ENCODE data around the gene EFCC1.

EFCC1 gene

GRCh38 chr3:129009266-129009665 lies 8.2 kb downstream of the EFCC1 start:
- Histone ChIP-seq H3K9ac (ENCODE audit: low read length) (no peak overlapping the region), H3K79me2 (ENCODE audit: insufficient read depth, low read length) (no peaks in the 10 kb centered on the region), H3F3A (ENCODE audit: insufficient read depth) (no peaks in the 10 kb centered on the region), H3K4me2 (ENCODE audit: low read depth, low read length, poor library complexity, severe bottlenecking) (no peak overlapping the region), H3K27ac (ENCODE audit: low read depth, low read length) (no peak overlapping the region), H3K9me3 (ENCODE audit: insufficient read depth, low read length) (no peaks in the 10 kb centered on the region), H3K27me3 (ENCODE audit: low read length) (no peaks in the 10 kb centered on the region), H3K4me3 (ENCODE audit: insufficient read depth, low read length, poor library complexity, severe bottlenecking) (no peak overlapping the region), H3K9me2 (replicated peaks; ENCODE audit: insufficient read depth, low read length) (no peaks in the 10 kb centered on the region), H3K36me3 (ENCODE audit: low read length) (no peaks in the 10 kb centered on the region), H2AFZ (ENCODE audit: low read depth, low read length, severe bottlenecking) (no peak overlapping the region), H4K20me1 (ENCODE audit: low read depth, low read length) (no peaks in the 10 kb centered on the region)
- no peak for TF ChIP-seq EZH2phosphoT487 (conservative IDR thresholded peaks at IDR 0.05; ENCODE audit: low read length)
- no peak for TF ChIP-seq CTCF (IDR thresholded peaks at IDR 0.05; ENCODE audit: insufficient read depth, low read length, poor library complexity, severe bottlenecking)

- no peak overlapping the region for H2AFZ ChIP-seq (ENCODE audit: low read depth, low read length, severe bottlenecking)
- no peaks in the 10 kb centered on the region for H3K36me3 ChIP-seq (ENCODE audit: low read length)
- no peaks in the 10 kb centered on the region for H3F3A ChIP-seq (ENCODE audit: insufficient read depth)
- no peak overlapping the region for H3K27ac ChIP-seq (ENCODE audit: low read depth, low read length)
- no peaks in the 10 kb centered on the region for H3K27me3 ChIP-seq (ENCODE audit: low read length)
- no peak overlapping the region for H3K4me2 ChIP-seq (ENCODE audit: low read depth, low read length, poor library complexity, severe bottlenecking)
- TF ChIP-seq EZH2phosphoT487 (conservative IDR thresholded peaks at IDR 0.05; ENCODE audit: low read length) (no peak), CTCF (IDR thresholded peaks at IDR 0.05; ENCODE audit: insufficient read depth, low read length, poor library complexity, severe bottlenecking) (no peak)
- no peaks in the 10 kb centered on the region for H3K9me2 ChIP-seq (replicated peaks; ENCODE audit: insufficient read depth, low read length)
- no peak overlapping the region for H3K9ac ChIP-seq (ENCODE audit: low read length)
- H3K4me3 ChIP-seq (ENCODE audit: insufficient read depth, low read length, poor library complexity, severe bottlenecking), result no peak overlapping the region
- no peaks in the 10 kb centered on the region for H4K20me1 ChIP-seq (ENCODE audit: low read depth, low read length)
- no peaks in the 10 kb centered on the region for H3K9me3 ChIP-seq (ENCODE audit: insufficient read depth, low read length)
- no peaks in the 10 kb centered on the region for H3K79me2 ChIP-seq (ENCODE audit: insufficient read depth, low read length)
Measured at GRCh38 chr3:129010310-129010956, 9.3 kb downstream of the EFCC1 start.

- no peaks in the 10 kb centered on the region for H4K20me1 ChIP-seq (ENCODE audit: low read depth, low read length)
- no peak overlapping the region for H3K9ac ChIP-seq (ENCODE audit: low read length)
- H3K27ac ChIP-seq (ENCODE audit: low read depth, low read length), result no peak overlapping the region
- H2AFZ ChIP-seq (ENCODE audit: low read depth, low read length, severe bottlenecking), result no peak overlapping the region
- H3K79me2 ChIP-seq (ENCODE audit: insufficient read depth, low read length), result no peaks in the 10 kb centered on the region
- H3K27me3 ChIP-seq (ENCODE audit: low read length), result no peaks in the 10 kb centered on the region
- H3K9me2 ChIP-seq (replicated peaks; ENCODE audit: insufficient read depth, low read length), result no peaks in the 10 kb centered on the region
- H3K4me3 ChIP-seq (ENCODE audit: insufficient read depth, low read length, poor library complexity, severe bottlenecking), result no peak overlapping the region
- TF ChIP-seq EZH2phosphoT487 (conservative IDR thresholded peaks at IDR 0.05; ENCODE audit: low read length), result no peak
- no peak for TF ChIP-seq CTCF (IDR thresholded peaks at IDR 0.05; ENCODE audit: insufficient read depth, low read length, poor library complexity, severe bottlenecking)
- no peaks in the 10 kb centered on the region for H3K9me3 ChIP-seq (ENCODE audit: insufficient read depth, low read length)
- H3F3A ChIP-seq (ENCODE audit: insufficient read depth), result no peaks in the 10 kb centered on the region
- H3K4me2 ChIP-seq (ENCODE audit: low read depth, low read length, poor library complexity, severe bottlenecking), result no peak overlapping the region
- no peaks in the 10 kb centered on the region for H3K36me3 ChIP-seq (ENCODE audit: low read length)
Measured at GRCh38 chr3:129013491-129013891, 12.4 kb downstream of the EFCC1 start.
